Measurements from ENCODE around the gene LMNTD2.
"Not testable (repeated sequence)": the region's sequence is repeated elsewhere in the genome, so short reads cannot be mapped to it uniquely, and the experiment has no call there.

The LMNTD2 gene

GRCh38 chr11:521177-521688 is 39.3 kb downstream of the LMNTD2 start:
- DNase-seq (ENCODE audit: extremely low read depth, low read depth): no peak

GRCh38 chr11:520428-521176 is 39.9 kb downstream of the LMNTD2 start:
- DNase-seq (ENCODE audit: extremely low read depth, low read depth): no peak
- H3K4me3 ChIP-seq (replicated peaks; ENCODE audit: low read depth, low read length): no peak overlapping the region
- TF ChIP-seq CTCF (IDR thresholded peaks at IDR 0.05; ENCODE audit: low read depth, low read length, missing control alignments): no peak

More at GRCh38 chr11:521177-521688, 39.3 kb downstream of the LMNTD2 start:
- no peak overlapping the region for H3K4me3 ChIP-seq (replicated peaks; ENCODE audit: low read depth, low read length)
- no peak for TF ChIP-seq CTCF (IDR thresholded peaks at IDR 0.05; ENCODE audit: low read depth, low read length, missing control alignments)

- peak; percentile 85 for TF ChIP-seq CTCF (IDR thresholded peaks at IDR 0.05; ENCODE audit: low read depth, low read length, missing control alignments)
- peak overlapping the region; percentile 17; the same call in 1 of the 2 replicates for H3K4me3 ChIP-seq (replicated peaks; ENCODE audit: low read depth, low read length)
- peak; percentile 86 for DNase-seq (ENCODE audit: extremely low read depth, low read depth)
Observed at GRCh38 chr11:518463-519202, 41.9 kb downstream of the LMNTD2 start.

- not testable (repeated sequence) for DNase-seq (ENCODE audit: extremely low read depth, low read depth); H3K4me3 ChIP-seq (replicated peaks; ENCODE audit: low read depth, low read length)
Observed at GRCh38 chr11:516918-517685, 43.4 kb downstream of the LMNTD2 start.

- no peak for DNase-seq (ENCODE audit: extremely low read depth, low read depth)
- no peak for TF ChIP-seq CTCF (IDR thresholded peaks at IDR 0.05; ENCODE audit: low read depth, low read length, missing control alignments)
- H3K4me3 ChIP-seq (replicated peaks; ENCODE audit: low read depth, low read length): no peak overlapping the region
Observed at GRCh38 chr11:516400-516799, 44.1 kb downstream of the LMNTD2 start.

- H3K4me3 ChIP-seq (replicated peaks; ENCODE audit: low read depth, low read length): no peak overlapping the region
- TF ChIP-seq CTCF (IDR thresholded peaks at IDR 0.05; ENCODE audit: low read depth, low read length, missing control alignments): no peak
- no peak for DNase-seq (ENCODE audit: extremely low read depth, low read depth)
Observed at GRCh38 chr11:515131-515530, 45.4 kb downstream of the LMNTD2 start.

Measured in HFF-Myc (cell line).